ENCODE measurements around the gene TACO1.

DNA sequence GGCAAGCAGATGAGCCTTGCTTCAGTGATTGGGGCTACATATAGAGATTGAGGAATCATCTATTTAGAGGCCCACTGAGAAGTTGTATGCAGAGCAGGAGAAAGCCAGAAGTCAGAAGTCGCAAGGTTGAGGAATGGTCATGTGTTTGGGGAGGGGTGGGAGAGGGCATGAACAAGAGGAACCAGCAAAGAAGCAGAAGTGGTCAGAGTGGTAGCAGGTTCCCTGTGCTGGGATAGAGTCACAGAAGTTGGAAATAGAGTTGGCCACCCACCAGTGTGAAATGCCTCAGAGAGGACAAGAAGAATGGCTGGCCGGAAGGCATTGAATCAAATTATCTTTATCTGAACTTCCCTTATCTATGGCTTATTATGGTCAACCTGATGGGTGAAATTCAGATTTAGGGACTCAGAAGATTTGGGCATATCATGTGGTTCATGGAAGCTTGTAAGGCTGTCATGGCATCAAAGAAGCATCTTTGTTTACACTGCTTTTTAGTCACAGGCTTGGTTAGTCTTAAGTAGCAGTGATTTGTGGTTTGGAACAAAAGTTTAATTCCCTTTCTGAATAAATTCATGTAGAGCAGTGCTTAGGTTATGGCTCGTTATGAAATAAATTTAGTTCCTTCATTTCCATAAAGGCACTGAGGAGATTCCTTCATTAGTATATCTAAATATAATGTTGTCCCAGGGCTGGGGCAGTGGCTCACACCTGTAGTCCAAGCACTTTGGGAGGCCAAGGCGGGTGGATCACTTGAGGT is 41.2 kb downstream of the TACO1 start:
- TF ChIP-seq, protein P1, sequence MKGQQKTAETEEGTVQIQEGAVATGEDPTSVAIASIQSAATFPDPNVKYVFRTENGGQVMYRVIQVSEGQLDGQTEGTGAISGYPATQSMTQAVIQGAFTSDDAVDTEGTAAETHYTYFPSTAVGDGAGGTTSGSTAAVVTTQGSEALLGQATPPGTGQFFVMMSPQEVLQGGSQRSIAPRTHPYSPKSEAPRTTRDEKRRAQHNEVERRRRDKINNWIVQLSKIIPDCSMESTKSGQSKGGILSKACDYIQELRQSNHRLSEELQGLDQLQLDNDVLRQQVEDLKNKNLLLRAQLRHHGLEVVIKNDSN (IDR thresholded peaks at IDR 0.05) = no peak
- TF ChIP-seq, protein P2, sequence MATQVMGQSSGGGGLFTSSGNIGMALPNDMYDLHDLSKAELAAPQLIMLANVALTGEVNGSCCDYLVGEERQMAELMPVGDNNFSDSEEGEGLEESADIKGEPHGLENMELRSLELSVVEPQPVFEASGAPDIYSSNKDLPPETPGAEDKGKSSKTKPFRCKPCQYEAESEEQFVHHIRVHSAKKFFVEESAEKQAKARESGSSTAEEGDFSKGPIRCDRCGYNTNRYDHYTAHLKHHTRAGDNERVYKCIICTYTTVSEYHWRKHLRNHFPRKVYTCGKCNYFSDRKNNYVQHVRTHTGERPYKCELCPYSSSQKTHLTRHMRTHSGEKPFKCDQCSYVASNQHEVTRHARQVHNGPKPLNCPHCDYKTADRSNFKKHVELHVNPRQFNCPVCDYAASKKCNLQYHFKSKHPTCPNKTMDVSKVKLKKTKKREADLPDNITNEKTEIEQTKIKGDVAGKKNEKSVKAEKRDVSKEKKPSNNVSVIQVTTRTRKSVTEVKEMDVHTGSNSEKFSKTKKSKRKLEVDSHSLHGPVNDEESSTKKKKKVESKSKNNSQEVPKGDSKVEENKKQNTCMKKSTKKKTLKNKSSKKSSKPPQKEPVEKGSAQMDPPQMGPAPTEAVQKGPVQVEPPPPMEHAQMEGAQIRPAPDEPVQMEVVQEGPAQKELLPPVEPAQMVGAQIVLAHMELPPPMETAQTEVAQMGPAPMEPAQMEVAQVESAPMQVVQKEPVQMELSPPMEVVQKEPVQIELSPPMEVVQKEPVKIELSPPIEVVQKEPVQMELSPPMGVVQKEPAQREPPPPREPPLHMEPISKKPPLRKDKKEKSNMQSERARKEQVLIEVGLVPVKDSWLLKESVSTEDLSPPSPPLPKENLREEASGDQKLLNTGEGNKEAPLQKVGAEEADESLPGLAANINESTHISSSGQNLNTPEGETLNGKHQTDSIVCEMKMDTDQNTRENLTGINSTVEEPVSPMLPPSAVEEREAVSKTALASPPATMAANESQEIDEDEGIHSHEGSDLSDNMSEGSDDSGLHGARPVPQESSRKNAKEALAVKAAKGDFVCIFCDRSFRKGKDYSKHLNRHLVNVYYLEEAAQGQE (IDR thresholded peaks at IDR 0.05; ENCODE audit: low read depth) = no peak
- TF ChIP-seq CEBPB (IDR thresholded peaks at IDR 0.05) (no peak), RAD21 (IDR thresholded peaks at IDR 0.05; ENCODE audit: low read depth) (no peak), TAF1 (IDR thresholded peaks at IDR 0.05; ENCODE audit: low read depth) (no peak), EP300 (IDR thresholded peaks at IDR 0.05; ENCODE audit: borderline replicate concordance) (no peak)

All from Ishikawa (cell line).